ENCODE data around the gene XYLT2.

- no peak for TF ChIP-seq POLR2A (IDR thresholded peaks at IDR 0.05)
- TF ChIP-seq CTCF (IDR thresholded peaks at IDR 0.05) = no peak
These were observed 19.9 kb downstream of the XYLT2 start for GRCh38 chr17:50365649-50366393.

Data from testis (tissue), 2 donors.